Memory B cell (primary cell): ENCODE measurements around the gene GID8.
A peak's percentile ranks its signal among the peaks of the same experiment; 100 is the strongest.

Experiments used
- ATAC-seq: fragments of 150-1000 bp; cut with Tn5 transposase; 2 replicates; pipeline ENCODE4 v1.10.0; 2021; ENCODE audit warnings: low read depth, mild to moderate bottlenecking, moderate library complexity
- DNase-seq, 2 donors: peaks; one replicate each; pipeline ENCODE4 v3.0.0; 2022; ENCODE audit warnings: low spot score in 2 of 2
- H3K27ac Mint-ChIP-seq: one replicate; pipeline ENCODE4 v1.8.0; 2022; ENCODE audit warnings: mild to moderate bottlenecking, moderate library complexity, mixed read lengths
- H3K27me3 Mint-ChIP-seq: one replicate; pipeline ENCODE4 v1.8.0; 2022; ENCODE audit warnings: mixed read lengths
- H3K36me3 Mint-ChIP-seq: one replicate; pipeline ENCODE4 v1.8.0; 2022; ENCODE audit warnings: mild to moderate bottlenecking, mixed read lengths
- H3K4me1 Mint-ChIP-seq: one replicate; pipeline ENCODE4 v1.8.0; 2022; ENCODE audit warnings: mixed read lengths
- H3K4me3 Mint-ChIP-seq: one replicate; pipeline ENCODE4 v1.8.0; 2022; ENCODE audit warnings: mild to moderate bottlenecking, moderate library complexity, mixed read lengths
- H3K9me3 Mint-ChIP-seq: one replicate; pipeline ENCODE4 v1.8.0; 2022; ENCODE audit warnings: mixed read lengths

The GID8 gene

GRCh38 chr20:62938105-62938888, at the start of gene GID8:
Gene GID8 (plus strand): TSS chr20:62938147. CDS start chr20:62941503, 3,356 bp downstream.
- peak in 1 of 2 donors; percentile 66 for DNase-seq
- peaks cover 22% of the 10 kb centered on the region for H3K4me1 Mint-ChIP-seq
- no peaks in the 10 kb centered on the region for H3K9me3 Mint-ChIP-seq
- peak within 1 kb of the TSS; percentile 98 for H3K4me3 Mint-ChIP-seq
- H3K27me3 Mint-ChIP-seq: no peaks in the 10 kb centered on the region
- H3K36me3 Mint-ChIP-seq: peaks cover 9% of the 10 kb centered on the region
- peak; percentile 51 for ATAC-seq
- peak within 1 kb of the TSS; percentile 97 for H3K27ac Mint-ChIP-seq

DNA sequence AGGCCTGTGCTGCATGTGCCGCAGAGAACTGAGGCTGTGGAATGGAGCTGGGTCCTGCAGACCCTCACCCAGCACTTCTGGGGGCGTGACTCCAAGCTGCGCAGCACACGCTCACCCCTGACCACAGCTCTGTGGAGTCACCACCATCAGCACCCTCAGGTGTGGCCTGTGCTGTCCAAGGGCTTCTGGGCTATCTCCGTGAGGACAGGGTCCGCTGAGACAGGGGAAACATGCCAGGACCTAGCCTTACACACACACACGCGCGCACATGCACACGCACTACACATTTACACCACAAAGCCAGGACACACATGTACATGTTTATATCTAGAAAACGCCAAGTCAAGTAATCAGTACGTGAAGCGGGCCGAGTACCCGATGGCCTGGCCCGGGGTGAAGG, 49.5 kb upstream of the GID8 start:
- ATAC-seq: no peak

DNA sequence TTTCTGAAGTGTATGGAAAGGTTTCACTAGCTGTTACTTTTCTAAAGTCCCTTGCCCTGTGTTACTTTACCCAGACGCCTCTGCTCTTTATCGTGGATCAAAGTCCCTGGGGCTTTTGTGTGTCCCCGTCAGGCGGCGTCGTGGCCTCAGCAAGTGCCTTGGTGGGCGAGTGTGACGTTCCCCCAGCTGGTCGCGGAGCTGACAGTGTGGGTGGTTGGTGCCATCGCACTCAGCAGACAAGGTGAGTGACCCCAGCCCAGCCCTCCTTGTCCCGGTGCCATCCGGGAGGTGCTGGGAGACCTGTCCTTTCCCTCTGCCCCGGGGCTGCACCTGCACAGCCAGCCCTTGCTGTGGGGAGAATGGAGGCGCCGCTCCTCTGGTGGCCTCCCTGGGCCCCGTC, 49.0 kb upstream of the GID8 start:
- peaks cover 22% of the 10 kb centered on the region for H3K36me3 Mint-ChIP-seq
- no peak for ATAC-seq
- no peak overlapping the region for H3K27ac Mint-ChIP-seq
- H3K27me3 Mint-ChIP-seq: no peaks in the 10 kb centered on the region
- no peak overlapping the region for H3K4me3 Mint-ChIP-seq
- no peak for DNase-seq
- no peaks in the 10 kb centered on the region for H3K4me1 Mint-ChIP-seq
- no peaks in the 10 kb centered on the region for H3K9me3 Mint-ChIP-seq

More for the DNA sequence above, 49.5 kb upstream of the GID8 start:
- DNase-seq: no peak
- Mint-ChIP-seq H3K27ac (no peak overlapping the region), H3K9me3 (no peaks in the 10 kb centered on the region), H3K36me3 (peaks cover 22% of the 10 kb centered on the region), H3K27me3 (no peaks in the 10 kb centered on the region), H3K4me3 (no peak overlapping the region), H3K4me1 (no peaks in the 10 kb centered on the region)

DNA sequence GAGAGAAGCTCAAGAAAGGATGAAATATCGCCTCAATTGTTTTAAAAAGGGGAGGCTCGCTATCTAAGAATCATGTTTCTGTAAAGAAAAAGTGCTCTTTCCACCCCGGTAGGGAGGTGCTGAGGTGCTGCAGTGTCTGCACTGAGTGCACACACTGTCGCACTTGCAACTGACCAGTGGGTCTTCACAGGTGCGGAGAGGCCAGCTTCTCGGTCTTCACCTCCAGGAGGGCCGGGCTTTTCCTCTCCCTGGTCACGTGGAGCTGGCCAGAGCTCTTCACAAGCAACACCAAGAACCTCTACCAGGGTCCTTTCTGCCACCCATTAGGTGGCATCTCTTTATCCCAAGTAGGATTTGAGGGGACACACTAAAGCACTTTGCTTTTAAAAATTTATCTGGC, 48.5 kb upstream of the GID8 start:
- Mint-ChIP-seq H3K27ac (no peak overlapping the region), H3K4me1 (no peaks in the 10 kb centered on the region), H3K9me3 (no peaks in the 10 kb centered on the region), H3K27me3 (no peaks in the 10 kb centered on the region), H3K4me3 (no peak overlapping the region), H3K36me3 (peaks cover 25% of the 10 kb centered on the region)
- DNase-seq (no peak), ATAC-seq (no peak)

DNA sequence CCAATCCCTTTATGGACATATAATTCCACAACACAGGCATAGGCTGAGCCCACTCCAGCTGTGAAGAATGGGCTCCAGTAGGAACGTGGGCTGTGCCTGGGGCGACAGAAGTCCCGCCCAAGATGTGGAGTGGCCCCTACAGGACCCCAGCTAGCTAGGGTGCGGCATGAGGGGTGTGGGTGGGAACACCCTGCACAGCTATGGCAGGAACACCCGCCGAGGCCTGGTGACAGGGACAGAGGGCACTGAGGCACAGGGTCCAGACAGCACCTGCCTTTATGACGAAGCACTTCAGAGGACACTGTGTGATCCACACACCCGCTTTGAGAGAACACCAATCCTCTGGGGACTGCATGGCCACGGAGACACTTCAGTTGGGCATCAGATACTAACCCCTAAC, 48.1 kb upstream of the GID8 start:
- ATAC-seq (no peak), DNase-seq (no peak)
- Mint-ChIP-seq H3K4me3 (no peak overlapping the region), H3K4me1 (no peaks in the 10 kb centered on the region), H3K27ac (no peak overlapping the region), H3K27me3 (no peaks in the 10 kb centered on the region), H3K9me3 (no peaks in the 10 kb centered on the region), H3K36me3 (peaks cover 28% of the 10 kb centered on the region)

DNA sequence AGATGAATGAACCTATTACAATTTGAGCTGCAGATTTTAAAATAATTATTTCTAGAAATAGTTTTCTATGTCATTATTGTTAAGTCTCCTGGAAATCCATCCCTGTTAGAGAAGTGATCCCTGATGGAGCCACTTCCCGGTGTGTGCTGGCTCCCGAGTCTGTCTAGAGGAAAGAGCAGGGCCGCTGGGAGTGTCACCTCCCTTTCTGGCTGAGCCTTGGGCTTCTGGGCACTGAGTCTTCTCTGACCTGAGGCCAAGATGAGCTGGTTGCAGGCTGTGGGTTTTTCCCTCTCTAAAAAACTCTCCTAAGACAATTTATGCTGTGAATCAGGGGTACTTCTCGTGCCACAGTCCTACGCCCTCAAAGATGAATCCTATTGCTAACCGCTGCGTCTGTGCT, 47.5 kb upstream of the GID8 start:
- Mint-ChIP-seq H3K27me3 (no peaks in the 10 kb centered on the region), H3K36me3 (peaks cover 31% of the 10 kb centered on the region), H3K4me1 (peaks cover 2% of the 10 kb centered on the region), H3K9me3 (no peaks in the 10 kb centered on the region), H3K4me3 (no peak overlapping the region), H3K27ac (no peak overlapping the region)
- no peak for DNase-seq
- no peak for ATAC-seq

GRCh38 chr20:62891111-62891510, 46.8 kb upstream of the GID8 start:
- peaks cover 35% of the 10 kb centered on the region for H3K36me3 Mint-ChIP-seq
- no peaks in the 10 kb centered on the region for H3K27me3 Mint-ChIP-seq
- H3K4me1 Mint-ChIP-seq: peaks cover 2% of the 10 kb centered on the region
- no peak overlapping the region for H3K4me3 Mint-ChIP-seq
- no peak for DNase-seq
- no peak for ATAC-seq
- no peak overlapping the region for H3K27ac Mint-ChIP-seq
- H3K9me3 Mint-ChIP-seq: no peaks in the 10 kb centered on the region

GRCh38 chr20:62892348-62893304, 45.3 kb upstream of the GID8 start:
- Mint-ChIP-seq H3K4me1 (peaks cover 2% of the 10 kb centered on the region), H3K9me3 (no peaks in the 10 kb centered on the region), H3K36me3 (peaks cover 35% of the 10 kb centered on the region), H3K27ac (no peak overlapping the region), H3K4me3 (no peak overlapping the region), H3K27me3 (no peaks in the 10 kb centered on the region)
- DNase-seq (no peak), ATAC-seq (no peak)

DNA sequence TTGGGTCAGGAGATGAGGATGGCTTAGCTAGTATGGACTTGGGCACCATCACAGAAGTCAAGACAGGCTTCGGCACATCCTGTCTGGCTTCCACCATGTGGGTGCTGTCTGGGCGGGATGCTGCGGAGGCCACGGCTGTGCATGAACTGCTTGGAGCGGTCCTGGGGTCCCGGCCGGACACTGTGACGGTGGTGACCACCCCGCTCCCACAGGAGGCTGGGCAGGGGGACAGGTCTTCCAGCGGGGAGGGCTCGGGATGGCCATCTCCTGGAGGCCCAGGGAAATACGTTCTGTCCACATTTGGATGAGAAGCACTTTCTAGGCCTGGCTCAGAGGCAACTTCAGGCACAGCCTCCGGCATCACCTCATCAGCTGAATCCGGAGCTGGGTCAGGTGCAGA, 44.2 kb upstream of the GID8 start:
- DNase-seq (no peak), ATAC-seq (no peak)
- Mint-ChIP-seq H3K27me3 (no peaks in the 10 kb centered on the region), H3K36me3 (peaks cover 32% of the 10 kb centered on the region), H3K4me3 (no peak overlapping the region), H3K27ac (no peak overlapping the region), H3K4me1 (peaks cover 8% of the 10 kb centered on the region), H3K9me3 (no peaks in the 10 kb centered on the region)

DNA sequence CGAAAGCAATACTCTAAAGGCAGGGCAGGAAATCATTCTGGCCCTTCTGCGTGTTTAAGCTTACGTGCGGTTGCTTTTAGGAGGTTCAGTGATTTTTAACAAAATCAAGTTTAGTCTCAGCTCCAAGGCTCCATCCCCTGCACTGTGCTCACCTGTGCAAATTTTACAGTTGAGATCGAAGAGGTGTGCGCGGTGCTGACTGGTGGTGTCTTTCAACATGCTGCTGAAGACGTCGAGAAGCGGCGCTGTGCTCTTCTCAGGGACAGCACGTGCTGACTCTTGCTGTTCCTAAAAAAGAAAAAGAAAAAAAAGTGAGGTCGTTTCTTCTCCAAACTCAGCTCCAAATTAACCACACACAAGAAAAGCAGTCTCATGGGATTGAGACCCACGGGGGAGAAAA, 43.7 kb upstream of the GID8 start:
- no peak for DNase-seq
- Mint-ChIP-seq H3K9me3 (no peaks in the 10 kb centered on the region), H3K27me3 (no peaks in the 10 kb centered on the region), H3K36me3 (peaks cover 32% of the 10 kb centered on the region), H3K27ac (no peak overlapping the region), H3K4me3 (no peak overlapping the region), H3K4me1 (peaks cover 14% of the 10 kb centered on the region)
- ATAC-seq: no peak

DNA sequence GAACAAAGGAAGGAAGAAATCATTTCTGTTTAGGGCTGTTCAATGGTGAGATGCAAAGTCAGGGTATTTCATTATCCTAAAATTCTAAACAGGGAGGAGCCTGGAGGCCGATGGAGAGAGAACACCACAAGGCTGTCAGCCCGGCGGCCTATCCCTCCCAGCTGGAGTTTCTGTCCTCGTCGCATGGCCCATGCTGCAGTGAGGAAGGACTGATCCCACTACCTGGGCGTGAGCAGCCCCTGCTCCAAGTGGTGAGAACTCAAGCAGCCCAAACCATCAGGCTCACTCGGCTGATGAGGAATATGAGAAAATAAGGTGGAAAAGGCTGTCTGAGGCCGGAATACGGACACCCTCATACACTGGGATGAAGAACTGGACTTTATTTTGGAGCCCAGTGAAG, 42.4 kb upstream of the GID8 start:
- H3K36me3 Mint-ChIP-seq: peaks cover 28% of the 10 kb centered on the region
- H3K4me1 Mint-ChIP-seq: peaks cover 21% of the 10 kb centered on the region
- H3K27me3 Mint-ChIP-seq: no peaks in the 10 kb centered on the region

GRCh38 chr20:62896526-62896925, 41.4 kb upstream of the GID8 start:
- no peak overlapping the region for H3K27ac Mint-ChIP-seq
- no peak for DNase-seq
- ATAC-seq: no peak
- H3K27me3 Mint-ChIP-seq: no peaks in the 10 kb centered on the region
- no peak overlapping the region for H3K4me3 Mint-ChIP-seq
- peaks cover 22% of the 10 kb centered on the region for H3K36me3 Mint-ChIP-seq
- H3K4me1 Mint-ChIP-seq: peaks cover 23% of the 10 kb centered on the region
- H3K9me3 Mint-ChIP-seq: no peaks in the 10 kb centered on the region

More for the DNA sequence above, 42.4 kb upstream of the GID8 start:
- H3K9me3 Mint-ChIP-seq: no peaks in the 10 kb centered on the region
- H3K27ac Mint-ChIP-seq: no peak overlapping the region
- no peak overlapping the region for H3K4me3 Mint-ChIP-seq
- DNase-seq (no peak), ATAC-seq (no peak)

DNA sequence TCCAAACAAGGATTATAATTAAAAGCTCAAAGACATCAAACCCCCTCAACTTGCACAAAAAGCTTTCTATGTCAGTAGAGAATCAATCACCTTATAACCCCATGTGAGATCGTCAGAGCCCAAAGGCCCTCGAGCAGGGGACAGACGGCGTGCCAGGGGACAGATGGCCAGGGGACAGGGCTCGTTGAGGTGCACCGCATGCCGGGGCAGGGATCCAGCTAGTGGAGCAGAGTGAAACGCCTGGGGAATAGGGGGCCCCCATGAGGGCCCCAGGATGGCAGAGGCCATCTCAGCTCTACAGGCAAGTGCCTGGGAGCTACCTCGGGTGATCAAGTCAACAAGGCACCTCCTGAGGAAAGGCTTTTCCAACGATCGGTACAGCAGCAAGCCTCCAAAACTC, 40.3 kb upstream of the GID8 start:
- Mint-ChIP-seq H3K9me3 (no peaks in the 10 kb centered on the region), H3K36me3 (peaks cover 16% of the 10 kb centered on the region), H3K4me3 (no peak overlapping the region), H3K27me3 (no peaks in the 10 kb centered on the region), H3K27ac (no peak overlapping the region), H3K4me1 (peaks cover 23% of the 10 kb centered on the region)
- no peak for ATAC-seq
- no peak for DNase-seq
